ENCODE results near the gene NHEJ1. TPM values are rescaled to one million over a fixed set of nuclear protein-coding genes. Genes with fewer than 3 reads are reported as not detected.
A peak's percentile ranks its signal among the peaks of the same experiment; 100 is the strongest.

Gene NHEJ1
- total and polyA plus RNA-seq, 2 of the 13 experiments (the other 11 are each of a cell fraction or from before 2014, with no cell fraction given) = 30.0 to 30.7 TPM

GRCh38 chr2:219207134-219207883, 46.7 kb upstream of the NHEJ1 start (continued):
- TF ChIP-seq, protein P1, sequence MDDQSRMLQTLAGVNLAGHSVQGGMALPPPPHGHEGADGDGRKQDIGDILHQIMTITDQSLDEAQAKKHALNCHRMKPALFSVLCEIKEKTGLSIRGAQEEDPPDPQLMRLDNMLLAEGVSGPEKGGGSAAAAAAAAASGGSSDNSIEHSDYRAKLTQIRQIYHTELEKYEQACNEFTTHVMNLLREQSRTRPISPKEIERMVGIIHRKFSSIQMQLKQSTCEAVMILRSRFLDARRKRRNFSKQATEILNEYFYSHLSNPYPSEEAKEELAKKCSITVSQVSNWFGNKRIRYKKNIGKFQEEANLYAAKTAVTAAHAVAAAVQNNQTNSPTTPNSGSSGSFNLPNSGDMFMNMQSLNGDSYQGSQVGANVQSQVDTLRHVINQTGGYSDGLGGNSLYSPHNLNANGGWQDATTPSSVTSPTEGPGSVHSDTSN (CRISPR knock-in tag; IDR thresholded peaks at IDR 0.05; ENCODE audit: borderline replicate concordance) = no peak
- TF ChIP-seq ZFYVE20 (CRISPR knock-in tag; IDR thresholded peaks at IDR 0.05; ENCODE audit: borderline replicate concordance, low read depth) (no peak), ATF5 (CRISPR knock-in tag; IDR thresholded peaks at IDR 0.05; ENCODE audit: low read depth) (peak; percentile 84; the same call in 1 of the 2 replicates), ZNF615 (CRISPR knock-in tag; IDR thresholded peaks at IDR 0.05; ENCODE audit: borderline replicate concordance) (0 out of 2 replicates have a peak, but pooled peaks have one; percentile 7), FOXK2 (IDR thresholded peaks at IDR 0.05) (no peak), HES4 (CRISPR knock-in tag; IDR thresholded peaks at IDR 0.05; ENCODE audit: borderline replicate concordance) (0 out of 2 replicates have a peak, but pooled peaks have one; percentile 57), PRPF4 (IDR thresholded peaks at IDR 0.05; ENCODE audit: low read depth, low read length, poor library complexity, severe bottlenecking) (no peak), ZNF879 (CRISPR knock-in tag; IDR thresholded peaks at IDR 0.05) (no peak), ZBTB4 (CRISPR knock-in tag; IDR thresholded peaks at IDR 0.05; ENCODE audit: borderline replicate concordance) (peak; percentile 24; the same call in 1 of the 2 replicates), ZNF775 (CRISPR knock-in tag; IDR thresholded peaks at IDR 0.05; ENCODE audit: borderline replicate concordance) (no peak), ZBTB3 (CRISPR knock-in tag; IDR thresholded peaks at IDR 0.05; ENCODE audit: borderline replicate concordance, low read depth) (0 out of 2 replicates have a peak, but pooled peaks have one; percentile 20), IRF1 (CRISPR knock-in tag; IDR thresholded peaks at IDR 0.05; ENCODE audit: low read depth) (no peak), CENPX (CRISPR knock-in tag; IDR thresholded peaks at IDR 0.05) (no peak), ZNF572 (CRISPR knock-in tag; IDR thresholded peaks at IDR 0.05) (peak; percentile 93; the same call in 1 of the 2 replicates)
- TF ChIP-seq, protein P2, sequence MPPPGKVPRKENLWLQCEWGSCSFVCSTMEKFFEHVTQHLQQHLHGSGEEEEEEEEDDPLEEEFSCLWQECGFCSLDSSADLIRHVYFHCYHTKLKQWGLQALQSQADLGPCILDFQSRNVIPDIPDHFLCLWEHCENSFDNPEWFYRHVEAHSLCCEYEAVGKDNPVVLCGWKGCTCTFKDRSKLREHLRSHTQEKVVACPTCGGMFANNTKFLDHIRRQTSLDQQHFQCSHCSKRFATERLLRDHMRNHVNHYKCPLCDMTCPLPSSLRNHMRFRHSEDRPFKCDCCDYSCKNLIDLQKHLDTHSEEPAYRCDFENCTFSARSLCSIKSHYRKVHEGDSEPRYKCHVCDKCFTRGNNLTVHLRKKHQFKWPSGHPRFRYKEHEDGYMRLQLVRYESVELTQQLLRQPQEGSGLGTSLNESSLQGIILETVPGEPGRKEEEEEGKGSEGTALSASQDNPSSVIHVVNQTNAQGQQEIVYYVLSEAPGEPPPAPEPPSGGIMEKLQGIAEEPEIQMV (CRISPR knock-in tag; IDR thresholded peaks at IDR 0.05; ENCODE audit: low read depth) = peak; percentile 65; the same call in 1 of the 2 replicates
- TF ChIP-seq, protein P3, sequence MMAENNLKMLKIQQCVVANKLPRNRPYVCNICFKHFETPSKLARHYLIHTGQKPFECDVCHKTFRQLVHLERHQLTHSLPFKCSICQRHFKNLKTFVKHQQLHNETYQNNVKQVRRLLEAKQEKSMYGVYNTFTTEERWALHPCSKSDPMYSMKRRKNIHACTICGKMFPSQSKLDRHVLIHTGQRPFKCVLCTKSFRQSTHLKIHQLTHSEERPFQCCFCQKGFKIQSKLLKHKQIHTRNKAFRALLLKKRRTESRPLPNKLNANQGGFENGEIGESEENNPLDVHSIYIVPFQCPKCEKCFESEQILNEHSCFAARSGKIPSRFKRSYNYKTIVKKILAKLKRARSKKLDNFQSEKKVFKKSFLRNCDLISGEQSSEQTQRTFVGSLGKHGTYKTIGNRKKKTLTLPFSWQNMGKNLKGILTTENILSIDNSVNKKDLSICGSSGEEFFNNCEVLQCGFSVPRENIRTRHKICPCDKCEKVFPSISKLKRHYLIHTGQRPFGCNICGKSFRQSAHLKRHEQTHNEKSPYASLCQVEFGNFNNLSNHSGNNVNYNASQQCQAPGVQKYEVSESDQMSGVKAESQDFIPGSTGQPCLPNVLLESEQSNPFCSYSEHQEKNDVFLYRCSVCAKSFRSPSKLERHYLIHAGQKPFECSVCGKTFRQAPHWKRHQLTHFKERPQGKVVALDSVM (CRISPR knock-in tag; IDR thresholded peaks at IDR 0.05) = no peak

Measured in HepG2 (cell line).